Uterus (tissue), 4 donors: Measurements from ENCODE around the gene CENPO. TPM values are rescaled to one million over a fixed set of nuclear protein-coding genes. Genes with fewer than 3 reads are reported as not detected.

Experiments used
- DNase-seq, 2 donors: peaks; one replicate each; pipeline ENCODE4 v3.0.0-alpha.2; 2019 to 2020
- H3K27ac ChIP-seq, 2 donors: fragments of 200-600 bp; sonication (generic); 1 replicate in 1 of 2; 2 replicates in 1 of 2; pipeline ENCODE4 v1.5.1; 2016 to 2018
- H3K27me3 ChIP-seq, 2 donors: fragments of 200-600 bp; sonication (generic); one replicate each; pipeline ENCODE4 v1.5.1; 2018 to 2019; ENCODE audit warnings: control low read depth in 1 of 2
- H3K36me3 ChIP-seq, 2 donors: fragments of 200-600 bp; sonication (generic); one replicate each; pipeline ENCODE4 v1.5.1; 2019; ENCODE audit warnings: control low read depth in 1 of 2
- H3K4me1 ChIP-seq, 2 donors: fragments of 200-600 bp; sonication (generic); one replicate each; pipeline ENCODE4 v1.5.1; 2018 to 2019; ENCODE audit warnings: control low read depth in 1 of 2
- H3K4me3 ChIP-seq, 2 donors: fragments of 200-600 bp; sonication (generic); 1 replicate in 1 of 2; 2 replicates in 1 of 2; pipeline ENCODE4 v1.5.1; 2018 to 2019; ENCODE audit warnings: mild to moderate bottlenecking in 1 of 2
- H3K9me3 ChIP-seq, 2 donors: fragments of 200-600 bp; sonication (generic); one replicate each; pipeline ENCODE4 v1.5.1; 2019; ENCODE audit warnings: control low read depth in 1 of 2
- CTCF ChIP-seq, 4 experiments: fragments of 200-600 bp in 2 of 4; fragments of 450-650 bp in 2 of 4; sonication (generic) in 2 of 4; IDR thresholded peaks; one replicate each; pipeline ENCODE4 v1.5.1; 2016 to 2019; ENCODE audit warnings: antibody characterized with exemption in 4 of 4, mild to moderate bottlenecking in 2 of 4, moderate library complexity in 1 of 4
- POLR2A ChIP-seq, 2 donors: fragments of 450-650 bp; IDR thresholded peaks; one replicate each; pipeline ENCODE4 v1.6.1; 2016; ENCODE audit warnings: antibody characterized with exemption in 2 of 2, mild to moderate bottlenecking in 1 of 2, moderate library complexity in 1 of 2
- intact Hi-C: fragments of 100-400 bp; cut with DNase I; formaldehyde crosslinking; loops from one replicate; pipeline ENCODE4 v1.15.1; 2023; ENCODE audit warnings: low total_unique reads
- total RNA-seq, 4 donors: library from RNA; depleted of rRNA in 3 of 4; stranded (reverse); fragments of >200 nt in 3 of 4; gene quantifications; one replicate each; pipeline versions ENCODE4 v1.1.0 to v1.2.4, GENCODE V29; 2014 to 2023
- donor health status: DM: yes; HTN: yes; CAD: no.

CENPO gene
- total RNA-seq, 4 donors from 2014 or later = 1.0 to 16.0 (median 2.2) TPM

- TF ChIP-seq CTCF (IDR thresholded peaks at IDR 0.05) (no peak), POLR2A (IDR thresholded peaks at IDR 0.05) (no peak)
- no peaks in the 10 kb centered on the region for H3K9me3 ChIP-seq
- no peak overlapping the region for H3K4me3 ChIP-seq
- intact Hi-C loops = loop anchor here (5.0 kb wide), 1 partner anchor 419 kb away; no protein-coding TSS in a partner anchor
- no peaks in the 10 kb centered on the region for H3K4me1 ChIP-seq
- H3K27ac ChIP-seq = no peak overlapping the region
- no peaks in the 10 kb centered on the region for H3K27me3 ChIP-seq
- no peak for DNase-seq
- no peaks in the 10 kb centered on the region for H3K36me3 ChIP-seq
These were observed 33.5 kb downstream of the CENPO start for GRCh38 chr2:24826773-24827145.

GRCh38 chr2:24827321-24828237 lies 34.4 kb downstream of the CENPO start:
- peak; percentile 80 to 86 for DNase-seq
- H3K4me3 ChIP-seq = no peak overlapping the region
- intact Hi-C loops = loop anchor here (5.0 kb wide), 1 partner anchor 420 kb away; no protein-coding TSS in a partner anchor
- H3K36me3 ChIP-seq = no peaks in the 10 kb centered on the region
- peak overlapping the region; percentile 12 to 27 for H3K27ac ChIP-seq
- H3K27me3 ChIP-seq = no peaks in the 10 kb centered on the region
- H3K9me3 ChIP-seq = no peaks in the 10 kb centered on the region
- TF ChIP-seq POLR2A (IDR thresholded peaks at IDR 0.05) = no peak
- peak; percentile 87 to 91 (median 88) for TF ChIP-seq CTCF (IDR thresholded peaks at IDR 0.05)
- no peaks in the 10 kb centered on the region for H3K4me1 ChIP-seq

- no peak for TF ChIP-seq CTCF (IDR thresholded peaks at IDR 0.05)
- no peaks in the 10 kb centered on the region for H3K9me3 ChIP-seq
- no peak overlapping the region for H3K27ac ChIP-seq
- H3K4me3 ChIP-seq = no peak overlapping the region
- DNase-seq = peak in 1 of 2 donors; percentile 12
- intact Hi-C loops = loop anchor here (5.0 kb wide), 1 partner anchor 421 kb away; no protein-coding TSS in a partner anchor
- no peaks in the 10 kb centered on the region for H3K36me3 ChIP-seq
- no peaks in the 10 kb centered on the region for H3K27me3 ChIP-seq
- no peaks in the 10 kb centered on the region for H3K4me1 ChIP-seq
These were observed 35.2 kb downstream of the CENPO start for GRCh38 chr2:24828238-24828996.

- DNase-seq = no peak
- no peak overlapping the region for H3K4me3 ChIP-seq
- no peaks in the 10 kb centered on the region for H3K9me3 ChIP-seq
- no peaks in the 10 kb centered on the region for H3K4me1 ChIP-seq
- no peaks in the 10 kb centered on the region for H3K27me3 ChIP-seq
- no peaks in the 10 kb centered on the region for H3K36me3 ChIP-seq
- intact Hi-C loops = no loop called here
- TF ChIP-seq POLR2A (IDR thresholded peaks at IDR 0.05) = no peak
- TF ChIP-seq CTCF (IDR thresholded peaks at IDR 0.05) = no peak
- H3K27ac ChIP-seq = no peak overlapping the region
These were observed 37.1 kb downstream of the CENPO start for GRCh38 chr2:24830351-24830750.

GRCh38 chr2:24830786-24831185 lies 37.6 kb downstream of the CENPO start:
- no peak for DNase-seq
- intact Hi-C loops = no loop called here
- no peaks in the 10 kb centered on the region for H3K4me1 ChIP-seq

More at GRCh38 chr2:24830786-24831185, 37.6 kb downstream of the CENPO start:
- no peak for TF ChIP-seq POLR2A (IDR thresholded peaks at IDR 0.05)
- no peak for TF ChIP-seq CTCF (IDR thresholded peaks at IDR 0.05)
- Histone ChIP-seq H3K36me3 (no peaks in the 10 kb centered on the region), H3K9me3 (no peaks in the 10 kb centered on the region), H3K4me3 (no peak overlapping the region), H3K27ac (no peak overlapping the region), H3K27me3 (no peaks in the 10 kb centered on the region)
